ENCODE data around the gene KIFC1.
A peak's percentile ranks its signal among the peaks of the same experiment; 100 is the strongest.

KIFC1 gene

DNA sequence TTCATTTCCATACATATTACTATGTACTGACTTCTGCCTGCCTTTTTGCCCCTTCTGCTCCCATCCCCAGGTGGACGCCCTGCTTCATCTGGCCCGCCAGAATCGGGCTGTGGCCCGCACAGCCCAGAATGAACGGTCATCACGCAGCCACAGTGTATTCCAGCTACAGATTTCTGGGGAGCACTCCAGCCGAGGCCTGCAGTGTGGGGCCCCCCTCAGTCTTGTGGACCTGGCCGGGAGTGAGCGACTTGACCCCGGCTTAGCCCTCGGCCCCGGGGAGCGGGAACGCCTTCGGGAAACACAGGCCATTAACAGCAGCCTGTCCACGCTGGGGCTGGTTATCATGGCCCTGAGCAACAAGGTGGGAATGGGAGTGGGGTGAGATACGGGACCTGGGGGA lies 14.5 kb downstream of the KIFC1 start:
- H3K27ac Mint-ChIP-seq, result no peak overlapping the region
- H3K27me3 Mint-ChIP-seq (ENCODE audit: low read depth), result no peaks in the 10 kb centered on the region
- no peaks in the 10 kb centered on the region for H3K9me3 Mint-ChIP-seq
- peaks cover 4% of the 10 kb centered on the region for H3K4me1 Mint-ChIP-seq
- no peak for TF ChIP-seq CTCF (IDR thresholded peaks at IDR 0.05; ENCODE audit: unreplicated experiment in 3 of 3)
- H3K36me3 Mint-ChIP-seq (ENCODE audit: low read depth), result peaks cover 38% of the 10 kb centered on the region
- H3K4me3 Mint-ChIP-seq, result no peak overlapping the region

DNA sequence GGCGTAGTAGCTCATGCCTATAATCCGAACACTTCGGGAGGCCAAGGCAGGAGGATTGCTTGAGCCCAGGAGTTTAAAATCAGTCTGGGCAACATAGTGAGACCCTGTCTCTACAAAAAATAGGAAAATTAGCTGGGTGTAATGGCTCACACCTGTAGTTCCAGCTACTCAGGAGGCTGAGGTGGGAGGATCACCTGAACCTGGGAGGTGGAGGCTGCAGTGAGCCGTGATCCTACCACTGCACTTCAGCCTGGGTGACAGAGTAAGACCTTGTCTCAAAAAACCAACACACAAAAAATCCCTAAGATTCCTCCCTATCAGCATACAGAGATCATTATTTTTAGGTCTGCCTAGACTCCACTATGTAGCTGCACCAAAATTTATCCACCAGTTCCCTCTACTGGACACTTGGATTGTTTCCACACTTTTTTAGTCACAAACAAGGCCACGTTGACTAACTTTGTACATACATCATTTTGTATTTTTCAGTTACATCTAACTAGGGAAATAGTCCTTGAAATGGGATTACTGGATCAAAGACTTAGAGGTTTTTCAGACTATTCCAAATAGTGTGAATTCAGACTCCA lies 15.6 kb downstream of the KIFC1 start:
- TF ChIP-seq CTCF (IDR thresholded peaks at IDR 0.05; ENCODE audit: unreplicated experiment in 3 of 3), result peak in 2 of 3 experiments; percentile 18 to 47
- H3K4me3 Mint-ChIP-seq, result no peak overlapping the region
- H3K4me1 Mint-ChIP-seq, result peaks cover 12% of the 10 kb centered on the region
- H3K27ac Mint-ChIP-seq, result peak overlapping the region; percentile 31 to 68 (median 50)
- no peaks in the 10 kb centered on the region for H3K9me3 Mint-ChIP-seq
- H3K27me3 Mint-ChIP-seq (ENCODE audit: low read depth), result no peaks in the 10 kb centered on the region
- peaks cover 38% of the 10 kb centered on the region for H3K36me3 Mint-ChIP-seq (ENCODE audit: low read depth)

GRCh38 chr6:33410050-33410710 lies 18.6 kb downstream of the KIFC1 start:
- Mint-ChIP-seq H3K9me3 (no peaks in the 10 kb centered on the region), H3K27me3 (ENCODE audit: low read depth) (no peaks in the 10 kb centered on the region), H3K27ac (peak overlapping the region; percentile 95 to 99 (median 96)), H3K36me3 (ENCODE audit: low read depth) (peaks cover 36% of the 10 kb centered on the region), H3K4me1 (peaks cover 18% of the 10 kb centered on the region), H3K4me3 (peak overlapping the region; percentile 91 to 94 (median 91))
- TF ChIP-seq CTCF (IDR thresholded peaks at IDR 0.05; ENCODE audit: unreplicated experiment in 3 of 3), result no peak

DNA sequence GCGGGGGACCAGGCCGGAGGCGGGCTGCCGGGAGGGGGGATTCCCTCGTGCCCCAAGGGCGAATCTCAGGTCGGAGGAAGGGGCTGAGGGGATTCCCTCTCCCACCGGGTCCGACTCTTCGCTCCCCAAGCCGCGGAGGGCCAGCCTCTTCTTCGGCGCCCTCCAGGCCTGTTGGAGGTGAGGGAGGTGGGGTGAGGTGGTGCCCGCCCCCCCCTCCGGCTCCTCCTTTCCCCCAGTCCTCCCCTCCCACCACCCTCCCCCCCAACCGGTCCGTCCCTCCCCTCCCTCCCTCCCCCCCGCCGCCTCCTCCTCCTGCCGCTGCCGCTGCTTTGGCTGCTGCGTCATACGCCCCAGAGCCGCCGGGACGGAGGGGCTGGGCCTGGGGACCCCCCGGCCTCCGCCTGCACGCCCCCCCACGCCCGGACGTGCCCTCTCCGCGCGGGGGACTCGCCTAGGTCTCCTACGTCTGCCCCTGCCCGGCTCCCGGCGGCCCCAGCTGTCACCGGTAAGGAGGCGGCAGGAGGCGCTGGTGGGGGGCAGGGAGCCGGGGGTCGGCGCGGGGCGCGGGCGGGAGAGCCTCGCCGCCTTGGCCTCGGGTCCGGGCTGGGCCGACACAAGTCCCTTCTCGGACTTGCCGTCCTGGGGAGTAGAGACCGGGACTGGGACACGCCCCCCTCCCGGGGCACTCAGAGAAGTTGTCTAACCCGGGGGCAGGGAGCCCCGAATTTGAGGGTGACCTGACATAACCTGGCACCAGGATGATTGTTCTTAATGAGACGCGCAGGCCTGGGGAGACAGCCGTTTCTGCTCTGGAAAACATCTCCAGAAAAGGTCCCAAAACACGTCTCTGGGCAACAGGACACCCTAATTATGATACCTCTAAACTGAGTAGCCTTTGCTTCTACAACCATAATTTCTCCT lies 19.3 kb downstream of the KIFC1 start, which contains the start of gene PHF1:
TSS of gene PHF1 (plus strand) at position 304 of the 921 bp plus-strand sequence. CDS start 1,250 bp downstream, outside the sequence.
- TF ChIP-seq CTCF (IDR thresholded peaks at IDR 0.05; ENCODE audit: unreplicated experiment in 3 of 3), result peak in 1 of 3 experiments; percentile 28
- no peaks in the 10 kb centered on the region for H3K9me3 Mint-ChIP-seq
- no peaks in the 10 kb centered on the region for H3K27me3 Mint-ChIP-seq (ENCODE audit: low read depth)
- H3K4me3 Mint-ChIP-seq, result peak within 1 kb of the TSS; percentile 91 to 94 (median 91)
- H3K27ac Mint-ChIP-seq, result peak within 1 kb of the TSS; percentile 95 to 99 (median 96)
- peaks cover 36% of the 10 kb centered on the region for H3K36me3 Mint-ChIP-seq (ENCODE audit: low read depth)
- peaks cover 25% of the 10 kb centered on the region for H3K4me1 Mint-ChIP-seq

DNA sequence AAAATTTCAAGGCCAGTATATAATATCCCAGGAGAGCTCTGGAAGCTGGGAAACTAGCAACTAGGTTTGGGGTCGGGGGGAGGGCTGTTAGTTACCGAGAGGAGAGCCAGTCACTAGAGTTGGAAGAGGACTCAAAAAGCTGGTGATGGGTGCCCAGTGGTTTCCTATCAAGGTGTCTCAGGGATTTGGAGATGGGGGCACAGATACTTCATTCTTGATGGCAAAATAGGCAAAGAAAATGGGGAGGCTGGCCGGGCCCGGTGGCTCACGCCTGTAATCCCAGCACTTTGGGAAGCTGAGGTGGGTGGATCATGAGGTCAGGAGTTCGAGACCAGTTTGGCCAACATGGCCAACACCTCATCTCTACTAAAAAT lies 20.0 kb downstream of the KIFC1 start:
- H3K4me1 Mint-ChIP-seq, result peaks cover 31% of the 10 kb centered on the region
- no peak for TF ChIP-seq CTCF (IDR thresholded peaks at IDR 0.05; ENCODE audit: unreplicated experiment in 3 of 3)
- peaks cover 35% of the 10 kb centered on the region for H3K36me3 Mint-ChIP-seq (ENCODE audit: low read depth)
- no peaks in the 10 kb centered on the region for H3K27me3 Mint-ChIP-seq (ENCODE audit: low read depth)
- peak overlapping the region; percentile 75 to 88 (median 85) for H3K4me3 Mint-ChIP-seq
- no peaks in the 10 kb centered on the region for H3K9me3 Mint-ChIP-seq
- H3K27ac Mint-ChIP-seq, result peak overlapping the region; percentile 76 to 86 (median 82)
